NT2/D1 (cell line): ENCODE results near the gene PTPRN2.

ENCODE experiments used
- YY1 ChIP-seq: IDR thresholded peaks from 2 replicates; pipeline ENCODE4 v1.6.1; 2011; ENCODE audit not compliant: insufficient read length, insufficient read depth
- ZNF274 ChIP-seq: IDR thresholded peaks from 2 replicates; pipeline ENCODE4 v1.6.1; 2011; ENCODE audit warnings: mild to moderate bottlenecking, low read depth, low read length

DNA sequence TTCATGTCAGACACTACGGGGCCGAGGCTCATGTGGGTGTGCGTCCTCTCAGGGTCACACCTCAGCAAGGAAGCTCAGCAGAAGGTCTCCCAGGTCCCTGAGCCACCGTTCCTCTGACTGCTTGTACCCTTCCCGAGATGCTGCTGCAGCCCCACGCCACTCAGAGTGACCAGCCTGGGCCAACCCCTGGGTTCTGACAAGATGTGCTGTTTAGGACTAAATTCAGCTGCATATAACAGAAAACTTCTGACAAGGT lies 738.4 kb downstream of the PTPRN2 start:
- TF ChIP-seq ZNF274 (no peak), YY1 (no peak)
